Neuronal stem cell (in vitro differentiated cells): ENCODE results near the gene SLC9A9.

ENCODE experiments used
- DNase-seq: peaks from one replicate; pipeline ENCODE4 v3.0.0-alpha.2; 2013; ENCODE audit warnings: low spot score
- H2AFZ ChIP-seq: one replicate; pipeline ENCODE4 v1.6.1; 2013; ENCODE audit warnings: mild to moderate bottlenecking, low read length, inconsistent platforms
- H2AK5ac ChIP-seq: 2 replicates; pipeline ENCODE4 v1.6.1; 2013; ENCODE audit warnings: low read depth, mild to moderate bottlenecking, inconsistent platforms, low read length, moderate library complexity, mixed read lengths
- H2BK120ac ChIP-seq: 2 replicates; pipeline ENCODE4 v1.6.1; 2013; ENCODE audit warnings: low read depth, mild to moderate bottlenecking, inconsistent platforms, low read length, moderate library complexity, mixed read lengths
- H2BK12ac ChIP-seq: one replicate; pipeline ENCODE4 v1.6.1; 2013; ENCODE audit warnings: low read length, inconsistent platforms
- H2BK15ac ChIP-seq: 2 replicates; pipeline ENCODE4 v1.6.1; 2013; ENCODE audit warnings: mild to moderate bottlenecking, low read length, inconsistent platforms, mixed read lengths
- H2BK5ac ChIP-seq: one replicate; pipeline ENCODE4 v1.6.1; 2013; ENCODE audit warnings: inconsistent platforms, mild to moderate bottlenecking, low read length, moderate library complexity
- H3K14ac ChIP-seq: one replicate; pipeline ENCODE4 v1.6.1; 2013; ENCODE audit warnings: low read length, inconsistent platforms
- H3K18ac ChIP-seq: 2 replicates; pipeline ENCODE4 v1.6.1; 2013; ENCODE audit warnings: low read length, inconsistent platforms
- H3K23ac ChIP-seq: 2 replicates; pipeline ENCODE4 v1.6.1; 2013; ENCODE audit warnings: low read depth, mild to moderate bottlenecking, mixed read lengths, low read length, inconsistent platforms; ENCODE audit not compliant: poor library complexity
- H3K27ac ChIP-seq: replicated peaks from 3 replicates; pipeline ENCODE4 v1.5.1; 2013; ENCODE audit warnings: low read length, inconsistent platforms
- H3K27me3 ChIP-seq, 3 experiments: 2 replicates each; pipeline ENCODE4 v1.6.1; 2013; ENCODE audit warnings: low read length in 3 of 3, mild to moderate bottlenecking in 2 of 3, inconsistent platforms in 1 of 3, low read depth in 1 of 3, mixed read lengths in 1 of 3, moderate library complexity in 1 of 3; ENCODE audit not compliant: control insufficient read depth in 3 of 3, insufficient read depth in 3 of 3
- H3K36me3 ChIP-seq, 2 donors: replicated peaks in 1 of 2; 2 replicates each; pipeline ENCODE4 v1.6.1; 2013; ENCODE audit warnings: low read length in 2 of 2; ENCODE audit not compliant: control insufficient read depth in 2 of 2, insufficient read depth in 2 of 2
- H3K4ac ChIP-seq: 2 replicates; pipeline ENCODE4 v1.6.1; 2013; ENCODE audit warnings: inconsistent platforms, mild to moderate bottlenecking, low read length, moderate library complexity
- H3K4me1 ChIP-seq, 2 donors: 1 replicate in 1 of 2; 2 replicates in 1 of 2; pipeline ENCODE4 v1.6.1; 2013; ENCODE audit warnings: low read length in 2 of 2, low read depth in 1 of 2; ENCODE audit not compliant: control insufficient read depth in 2 of 2, insufficient read depth in 1 of 2
- H3K4me2 ChIP-seq: one replicate; pipeline ENCODE4 v1.6.1; 2013; ENCODE audit warnings: mild to moderate bottlenecking, low read length, inconsistent platforms; ENCODE audit not compliant: insufficient read depth, poor library complexity, severe bottlenecking
- H3K4me3 ChIP-seq, 2 donors: 2 replicates each; pipeline ENCODE4 v1.5.1; 2013; ENCODE audit warnings: low read length in 2 of 2, mild to moderate bottlenecking in 2 of 2, inconsistent platforms in 1 of 2, moderate library complexity in 1 of 2
- H3K79me1 ChIP-seq: one replicate; pipeline ENCODE4 v1.6.1; 2013; ENCODE audit warnings: low read depth, mild to moderate bottlenecking, inconsistent platforms, low read length, moderate library complexity
- H3K9ac ChIP-seq: one replicate; pipeline ENCODE4 v1.6.1; 2013; ENCODE audit warnings: mild to moderate bottlenecking, low read depth, low read length, inconsistent platforms; ENCODE audit not compliant: poor library complexity
- H3K9me3 ChIP-seq, 2 donors: replicated peaks in 1 of 2; 2 replicates each; pipeline versions ENCODE3 to v1.6.1; 2013; ENCODE audit warnings: low read length in 2 of 2, mild to moderate bottlenecking in 2 of 2, inconsistent platforms in 1 of 2, low read depth in 1 of 2, mixed read lengths in 1 of 2, moderate library complexity in 1 of 2; ENCODE audit not compliant: control insufficient read depth in 2 of 2, insufficient read depth in 1 of 2
- H4K8ac ChIP-seq: one replicate; pipeline ENCODE4 v1.6.1; 2013; ENCODE audit warnings: low read depth, mild to moderate bottlenecking, inconsistent platforms, low read length, moderate library complexity
- H4K91ac ChIP-seq: one replicate; pipeline ENCODE4 v1.6.1; 2013; ENCODE audit warnings: low read length, low read depth, mild to moderate bottlenecking, inconsistent platforms; ENCODE audit not compliant: poor library complexity
- WGBS, 2 donors: extraction: QIAGEN DNeasy Blood & Tissue Kit; methylation state at CpG; one replicate each; pipeline ENCODE4 v1.1.7; 2013; ENCODE audit warnings: missing lambda C conversion rate in 2 of 2, mixed read lengths in 1 of 2; ENCODE audit not compliant: insufficient read length in 2 of 2, insufficient replicate concordance in 1 of 2; ENCODE audit errors: extremely low coverage in 2 of 2; 5-methylcytosine and 5-hydroxymethylcytosine counted together

SLC9A9 gene

DNA sequence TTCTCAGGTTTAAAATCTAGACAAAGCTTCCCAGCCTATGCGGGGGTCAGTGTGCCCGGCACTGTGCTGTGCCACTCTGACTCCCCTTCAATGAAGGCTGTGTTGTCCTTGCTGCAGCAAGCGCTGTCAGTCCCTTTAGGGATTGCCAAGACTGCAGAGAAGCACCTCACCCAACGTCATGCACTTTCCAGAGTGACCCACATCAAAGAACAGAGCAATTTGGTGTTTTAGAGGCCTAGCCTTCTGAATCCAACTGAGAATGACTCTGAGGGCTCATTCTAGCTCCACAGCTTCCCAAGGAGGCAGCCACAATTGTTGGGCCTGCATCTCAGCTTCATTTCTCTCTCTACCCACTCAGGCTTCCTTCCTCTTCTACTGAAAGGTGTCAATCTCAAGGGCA lies 26.4 kb downstream of the SLC9A9 start:
- no peaks in the 10 kb centered on the region for H3K9me3 ChIP-seq
- no peaks in the 10 kb centered on the region for H3K27me3 ChIP-seq
- no peak for DNase-seq
- no peak overlapping the region for H4K91ac ChIP-seq
- no peak overlapping the region for H2BK5ac ChIP-seq
- H3K18ac ChIP-seq = peak overlapping the region; percentile 46
- H3K36me3 ChIP-seq = no peaks in the 10 kb centered on the region
- no peak overlapping the region for H4K8ac ChIP-seq
- H3K79me1 ChIP-seq = no peaks in the 10 kb centered on the region
- H3K4me2 ChIP-seq = no peak overlapping the region
- H3K4me1 ChIP-seq = peaks cover 0 to 6% of the 10 kb centered on the region in 2 donors
- H3K23ac ChIP-seq = no peak overlapping the region
- no peak overlapping the region for H3K27ac ChIP-seq
- WGBS, 2 donors = no CpG with 5 or more reads among the region's 4 CpGs
- H2AFZ ChIP-seq = peak overlapping the region; percentile 23
- H3K9ac ChIP-seq = no peak overlapping the region
- no peak overlapping the region for H3K4me3 ChIP-seq
- H3K14ac ChIP-seq = no peak overlapping the region
- no peak overlapping the region for H2AK5ac ChIP-seq
- H2BK120ac ChIP-seq = no peak overlapping the region
- H3K4ac ChIP-seq = no peak overlapping the region
- H2BK15ac ChIP-seq = no peak overlapping the region
- no peak overlapping the region for H2BK12ac ChIP-seq

DNA sequence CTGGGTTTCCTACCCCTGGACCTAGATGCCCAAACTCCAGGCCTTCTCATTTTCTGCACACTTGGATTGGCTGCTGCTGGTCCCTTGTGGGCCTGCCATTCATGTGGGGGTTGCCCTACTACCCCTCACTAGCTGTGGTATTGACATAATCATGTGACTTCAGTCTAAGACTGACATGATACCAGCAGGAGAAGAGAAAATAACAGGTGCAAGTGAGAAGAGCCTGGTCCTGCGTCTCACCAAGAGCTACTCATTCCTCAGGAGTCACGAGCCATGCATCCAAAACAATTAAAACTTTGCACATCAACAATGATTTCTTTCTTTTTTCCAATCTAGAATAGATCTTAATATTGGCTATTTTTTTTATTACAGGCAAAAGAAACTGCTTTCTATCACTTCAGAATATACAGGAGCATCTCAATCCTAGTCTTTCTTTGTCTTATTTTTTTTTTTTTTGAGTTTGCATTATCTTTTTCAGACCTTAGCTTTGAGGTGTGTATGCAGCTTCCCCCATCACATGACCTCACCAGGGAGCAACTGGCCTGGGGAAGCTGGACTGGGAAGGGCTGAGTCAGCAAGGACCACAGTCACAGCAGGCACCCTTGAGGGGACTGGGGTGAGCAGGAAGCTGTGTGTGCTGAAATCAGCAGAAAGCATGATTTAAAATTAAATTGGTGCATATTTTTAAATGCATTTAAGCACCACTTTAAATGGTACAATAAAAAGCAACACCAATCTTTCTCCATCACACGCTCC lies 27.6 kb downstream of the SLC9A9 start:
- Histone ChIP-seq H3K9ac (no peak overlapping the region), H2BK5ac (no peak overlapping the region), H2BK12ac (no peak overlapping the region), H3K18ac (no peak overlapping the region), H3K4me3 (no peak overlapping the region), H2BK15ac (no peak overlapping the region), H4K8ac (no peak overlapping the region), H2BK120ac (no peak overlapping the region), H2AK5ac (no peak overlapping the region), H3K27ac (no peak overlapping the region), H2AFZ (no peak overlapping the region), H3K27me3 (no peaks in the 10 kb centered on the region), H3K79me1 (no peaks in the 10 kb centered on the region), H3K36me3 (no peaks in the 10 kb centered on the region), H3K14ac (no peak overlapping the region), H3K23ac (no peak overlapping the region), H3K4me2 (no peak overlapping the region), H3K9me3 (no peaks in the 10 kb centered on the region), H3K4ac (no peak overlapping the region), H4K91ac (no peak overlapping the region), H3K4me1 (peaks cover 0 to 6% of the 10 kb centered on the region in 2 donors)
- DNase-seq = no peak
- whole genome bisulfite sequencing, 2 donors = no CpG with 5 or more reads among the region's 3 CpGs

DNA sequence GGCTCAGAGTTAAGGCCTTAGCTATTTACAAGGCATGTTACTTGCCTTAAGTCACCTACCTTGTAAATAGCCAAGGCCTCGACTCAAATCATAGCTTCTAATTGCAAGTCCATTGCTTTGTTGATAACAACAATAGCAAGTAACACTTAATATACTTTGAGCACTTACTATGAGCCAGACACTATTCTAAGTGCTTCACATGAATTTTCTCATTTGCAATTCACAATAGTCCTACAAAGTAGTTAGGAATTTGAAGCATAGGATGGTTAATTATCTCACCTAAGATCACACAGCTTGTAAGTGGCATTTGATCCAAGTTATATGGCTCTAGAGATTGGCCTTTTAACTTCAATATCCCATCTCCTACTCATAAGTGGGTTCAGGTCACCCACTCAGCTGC lies 28.4 kb downstream of the SLC9A9 start:
- Histone ChIP-seq H3K4me3 (no peak overlapping the region), H3K14ac (no peak overlapping the region), H3K9me3 (no peaks in the 10 kb centered on the region), H3K4me1 (peaks cover 0 to 6% of the 10 kb centered on the region in 2 donors), H4K91ac (no peak overlapping the region), H2BK15ac (no peak overlapping the region), H3K23ac (no peak overlapping the region), H4K8ac (no peak overlapping the region), H3K4ac (no peak overlapping the region), H2BK12ac (no peak overlapping the region), H3K36me3 (no peaks in the 10 kb centered on the region), H3K4me2 (no peak overlapping the region), H2BK120ac (no peak overlapping the region), H3K27me3 (no peaks in the 10 kb centered on the region), H2BK5ac (no peak overlapping the region), H3K79me1 (no peaks in the 10 kb centered on the region), H2AK5ac (no peak overlapping the region), H3K27ac (no peak overlapping the region), H3K18ac (no peak overlapping the region), H2AFZ (no peak overlapping the region), H3K9ac (no peak overlapping the region)
- DNase-seq = no peak
- whole genome bisulfite sequencing, 2 donors = no CpG with 5 or more reads among the region's 1 CpG

DNA sequence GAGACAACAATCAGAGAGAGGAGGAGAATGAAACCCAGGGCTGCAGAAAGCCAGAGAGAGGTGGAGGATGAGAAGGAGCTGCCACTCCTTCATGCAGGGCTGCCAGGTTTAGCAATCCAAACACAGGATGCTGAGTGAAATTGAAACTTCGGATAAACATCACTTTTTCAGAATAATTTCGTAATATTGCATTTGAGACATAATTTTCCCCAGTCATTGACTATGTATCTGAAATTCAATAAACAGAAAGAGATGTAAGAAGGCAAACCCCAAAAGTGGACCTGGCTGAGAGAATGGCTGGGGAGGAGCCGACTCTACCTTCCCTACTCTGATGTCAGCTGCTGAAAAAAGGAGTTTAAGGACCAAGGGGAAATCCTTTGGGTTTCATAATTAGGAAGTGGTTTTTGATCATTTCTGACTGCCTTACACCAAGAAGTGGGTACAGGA lies 33.8 kb downstream of the SLC9A9 start:
- no CpG with 5 or more reads among the region's 3 CpGs for WGBS, 2 donors
- Histone ChIP-seq H3K9ac (no peak overlapping the region), H3K4me3 (no peak overlapping the region), H3K14ac (no peak overlapping the region), H2AK5ac (no peak overlapping the region), H2BK15ac (no peak overlapping the region), H3K4me1 (peaks cover 0 to 2% of the 10 kb centered on the region in 2 donors), H2BK120ac (no peak overlapping the region), H3K4ac (no peak overlapping the region), H4K8ac (no peak overlapping the region), H3K79me1 (no peaks in the 10 kb centered on the region), H4K91ac (no peak overlapping the region), H3K23ac (no peak overlapping the region), H3K4me2 (no peak overlapping the region), H2BK12ac (no peak overlapping the region), H2BK5ac (no peak overlapping the region), H2AFZ (no peak overlapping the region), H3K36me3 (no peaks in the 10 kb centered on the region), H3K9me3 (no peaks in the 10 kb centered on the region), H3K27me3 (no peaks in the 10 kb centered on the region), H3K18ac (no peak overlapping the region), H3K27ac (no peak overlapping the region)
- DNase-seq = no peak
